IMR-90 (cell line): Measurements from ENCODE around the gene PRRC2B.

Experiments
- CHD1 ChIP-seq: IDR thresholded peaks from 2 replicates; pipeline ENCODE4 v1.6.1; 2012; ENCODE audit warnings: low read depth, low read length, improper control_type of control experiment
- CTCF ChIP-seq: conservative IDR thresholded peaks from 2 replicates; pipeline ENCODE4 v1.5.1; 2012; ENCODE audit warnings: mild to moderate bottlenecking, low read depth, low read length, improper control_type of control experiment
- POLR2A ChIP-seq: IDR thresholded peaks from 2 replicates; pipeline ENCODE4 v1.6.1; 2012; ENCODE audit warnings: mild to moderate bottlenecking, low read depth, low read length
- SMC3 ChIP-seq: fragments of 150-350 bp; IDR thresholded peaks from 2 replicates; pipeline ENCODE4 v1.6.1; 2016; ENCODE audit warnings: low read depth, mild to moderate bottlenecking, antibody characterized with exemption, low read length, moderate library complexity

- no peak for TF ChIP-seq CTCF
- TF ChIP-seq CHD1 = no peak
- TF ChIP-seq POLR2A = no peak
- no peak for TF ChIP-seq SMC3
These were observed 81.4 kb downstream of the PRRC2B start for GRCh38 chr9:131475111-131475955.
